ENCODE data around the gene TAS1R2.

- TF ChIP-seq EP300 (IDR thresholded peaks at IDR 0.05; ENCODE audit: borderline replicate concordance) (no peak), CEBPB (IDR thresholded peaks at IDR 0.05) (no peak), EGR1 (IDR thresholded peaks at IDR 0.05) (no peak), REST (IDR thresholded peaks at IDR 0.05; ENCODE audit: low read depth) (no peak), RAD21 (IDR thresholded peaks at IDR 0.05; ENCODE audit: low read depth) (no peak), MAX (IDR thresholded peaks at IDR 0.05) (no peak), TAF1 (IDR thresholded peaks at IDR 0.05; ENCODE audit: low read depth) (no peak), NFIC (IDR thresholded peaks at IDR 0.05) (no peak), CREB1 (IDR thresholded peaks at IDR 0.05; ENCODE audit: low read depth) (no peak), TCF12 (IDR thresholded peaks at IDR 0.05; ENCODE audit: low read depth) (no peak), YY1 (IDR thresholded peaks at IDR 0.05; ENCODE audit: low read depth) (no peak), FOXM1 (IDR thresholded peaks at IDR 0.05; ENCODE audit: borderline replicate concordance, low read depth) (no peak)
Observed at GRCh38 chr1:18870957-18871356, 11.5 kb upstream of the TAS1R2 start.
